ENCODE measurements around the gene CYP2A7.
"Not testable (repeated sequence)": the region's sequence is repeated elsewhere in the genome, so short reads cannot be mapped to it uniquely, and the experiment has no call there.

CYP2A7 gene

GRCh38 chr19:40896418-40896796 lies 14.4 kb upstream of the CYP2A7 start:
- TF ChIP-seq CTCF (IDR thresholded peaks at IDR 0.05; ENCODE audit: control extremely low read depth, extremely low read depth, low read depth, missing control alignments), result no peak

GRCh38 chr19:40893112-40893511 lies 11.1 kb upstream of the CYP2A7 start:
- POLR2A ChIA-PET, result no interaction called here
- TF ChIP-seq CTCF (IDR thresholded peaks at IDR 0.05; ENCODE audit: control extremely low read depth, extremely low read depth, low read depth, missing control alignments), result no peak

More at GRCh38 chr19:40896418-40896796, 14.4 kb upstream of the CYP2A7 start:
- CTCF ChIA-PET, result no interaction called here
- POLR2A ChIA-PET, result no interaction called here
- no peak for DNase-seq (ENCODE audit: extremely low spot score)

GRCh38 chr19:40889366-40889765 lies 7.3 kb upstream of the CYP2A7 start:
- POLR2A ChIA-PET, result no interaction called here

More at GRCh38 chr19:40893112-40893511, 11.1 kb upstream of the CYP2A7 start:
- DNase-seq (ENCODE audit: extremely low spot score), result no peak
- CTCF ChIA-PET, result no interaction called here

GRCh38 chr19:40888191-40888590 lies 6.2 kb upstream of the CYP2A7 start:
- CTCF ChIA-PET, result no interaction called here

More at GRCh38 chr19:40889366-40889765, 7.3 kb upstream of the CYP2A7 start:
- no peak for DNase-seq (ENCODE audit: extremely low spot score)
- CTCF ChIA-PET, result no interaction called here
- no peak for TF ChIP-seq CTCF (IDR thresholded peaks at IDR 0.05; ENCODE audit: control extremely low read depth, extremely low read depth, low read depth, missing control alignments)

GRCh38 chr19:40884187-40884931 lies 2.3 kb upstream of the CYP2A7 start:
- DNase-seq (ENCODE audit: extremely low spot score); CTCF ChIA-PET; POLR2A ChIA-PET: not testable (repeated sequence)

More at GRCh38 chr19:40888191-40888590, 6.2 kb upstream of the CYP2A7 start:
- TF ChIP-seq CTCF (IDR thresholded peaks at IDR 0.05; ENCODE audit: control extremely low read depth, extremely low read depth, low read depth, missing control alignments), result no peak
- POLR2A ChIA-PET, result no interaction called here
- DNase-seq (ENCODE audit: extremely low spot score), result no peak

GRCh38 chr19:40879349-40879748 lies 2.7 kb downstream of the CYP2A7 start:
- CTCF ChIA-PET; POLR2A ChIA-PET; DNase-seq (ENCODE audit: extremely low spot score): not testable (repeated sequence)

GRCh38 chr19:40875526-40875951 lies 6.5 kb downstream of the CYP2A7 start:
- POLR2A ChIA-PET, result interaction anchor here (0.6 kb wide), 1 partner anchor 162 kb away, joined by 3 read pairs; no protein-coding TSS in a partner anchor
- CTCF ChIA-PET, result interaction anchor here (1.2 kb wide), 1 partner anchor 212 kb away, joined by 3 read pairs; no protein-coding TSS in a partner anchor
- DNase-seq (ENCODE audit: extremely low spot score), result peak; percentile 67

GRCh38 chr19:40874874-40875273 lies 7.2 kb downstream of the CYP2A7 start:
- POLR2A ChIA-PET; DNase-seq (ENCODE audit: extremely low spot score): not testable (repeated sequence)
- CTCF ChIA-PET, result interaction anchor here (1.2 kb wide), 1 partner anchor 212 kb away, joined by 3 read pairs; no protein-coding TSS in a partner anchor

- CTCF ChIA-PET; POLR2A ChIA-PET; DNase-seq (ENCODE audit: extremely low spot score): not testable (repeated sequence)
Observed at GRCh38 chr19:40873873-40874272, 8.2 kb downstream of the CYP2A7 start.
